ENCODE data around the gene PTPN14.

PTPN14 gene

GRCh38 chr1:214386333-214386732, 165.1 kb downstream of the PTPN14 start:
- DNase-seq, result no peak

GRCh38 chr1:214385428-214385827, 166.0 kb downstream of the PTPN14 start:
- no peak for DNase-seq

- DNase-seq, result no peak
These were observed 166.9 kb downstream of the PTPN14 start for GRCh38 chr1:214384373-214385079.

- DNase-seq, result no peak
These were observed 167.7 kb downstream of the PTPN14 start for GRCh38 chr1:214383381-214384372.

- no peak for DNase-seq
These were observed 170.3 kb downstream of the PTPN14 start for GRCh38 chr1:214380986-214381695.

- no peak for DNase-seq
These were observed 171.0 kb downstream of the PTPN14 start for GRCh38 chr1:214380396-214380795.

- DNase-seq, result no peak
These were observed 172.0 kb downstream of the PTPN14 start for GRCh38 chr1:214379236-214379970.

GRCh38 chr1:214378492-214378891, 172.9 kb downstream of the PTPN14 start:
- no peak for DNase-seq

- DNase-seq, result no peak
These were observed 173.5 kb downstream of the PTPN14 start for GRCh38 chr1:214377886-214378285.

- DNase-seq, result no peak
These were observed 173.9 kb downstream of the PTPN14 start for GRCh38 chr1:214377485-214377884.

GRCh38 chr1:214372092-214372491, 179.3 kb downstream of the PTPN14 start:
- DNase-seq, result no peak

GRCh38 chr1:214370615-214371014, 180.8 kb downstream of the PTPN14 start:
- no peak for DNase-seq

- no peak for DNase-seq
These were observed 182.0 kb downstream of the PTPN14 start for GRCh38 chr1:214369364-214369763.

GRCh38 chr1:214367841-214368240, 183.6 kb downstream of the PTPN14 start:
- no peak for DNase-seq

GRCh38 chr1:214364786-214365295, 186.6 kb downstream of the PTPN14 start:
- no peak for DNase-seq

- DNase-seq, result no peak
These were observed 187.0 kb downstream of the PTPN14 start for GRCh38 chr1:214364386-214364785.

- DNase-seq, result no peak
These were observed 188.0 kb downstream of the PTPN14 start for GRCh38 chr1:214363386-214363785.

GRCh38 chr1:214362188-214362882, 189.1 kb downstream of the PTPN14 start:
- DNase-seq, result no peak

- DNase-seq, result no peak
These were observed 189.8 kb downstream of the PTPN14 start for GRCh38 chr1:214361636-214362035.

GRCh38 chr1:214360525-214361164, 190.8 kb downstream of the PTPN14 start:
- no peak for DNase-seq

GRCh38 chr1:214360116-214360515, 191.3 kb downstream of the PTPN14 start:
- DNase-seq, result no peak

Data from NCI-H1105 (cell line).